Epithelial cell of esophagus (primary cell): ENCODE measurements around the gene GATAD2B.
"Not testable (repeated sequence)": the region's sequence is repeated elsewhere in the genome, so short reads cannot be mapped to it uniquely, and the experiment has no call there.

Source experiments
- DNase-seq: peaks from one replicate; pipeline ENCODE4 v3.0.0; 2010; ENCODE audit warnings: low read depth
- H3K4me3 ChIP-seq: 2 replicates; pipeline ENCODE4 v1.5.1; 2011; ENCODE audit warnings: mild to moderate bottlenecking, low read length, control low read depth
- CTCF ChIP-seq: IDR thresholded peaks from 2 replicates; pipeline ENCODE4 v1.5.1; 2011; ENCODE audit warnings: low read depth, mild to moderate bottlenecking, low read length, control low read depth, inconsistent platforms; ENCODE audit not compliant: insufficient read depth; ENCODE audit errors: missing control alignments

GATAD2B gene

DNA sequence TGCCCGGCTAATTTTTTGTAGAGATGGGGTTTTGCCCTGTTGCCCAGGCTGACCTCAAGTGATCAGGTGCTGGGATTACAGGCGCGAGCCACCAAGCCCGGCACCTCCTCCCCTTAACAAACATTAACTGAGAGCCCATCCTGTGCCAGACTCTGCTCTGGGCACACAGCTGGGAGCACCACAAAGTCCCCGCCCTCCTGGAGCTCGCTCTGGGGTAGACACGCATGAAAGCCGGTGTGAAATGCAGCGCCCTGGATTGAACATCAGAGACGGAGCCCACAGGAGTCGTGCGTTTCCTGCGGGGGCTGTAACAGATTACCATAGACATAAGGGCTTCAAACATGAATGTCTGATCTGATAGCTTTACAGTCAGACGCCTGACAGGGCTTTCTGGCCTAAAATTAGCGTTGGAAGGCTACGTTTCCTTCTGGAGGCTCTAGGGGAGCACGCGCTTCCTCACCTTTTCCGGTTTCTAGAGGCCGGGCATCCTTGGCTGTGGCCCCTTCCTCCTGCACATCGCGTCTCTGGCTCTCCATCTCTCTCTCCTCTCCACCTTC, 133.2 kb downstream of the GATAD2B start:
- no peak for TF ChIP-seq CTCF
- no peak overlapping the region for H3K4me3 ChIP-seq
- no peak for DNase-seq

GRCh38 chr1:153786038-153786790, 136.6 kb downstream of the GATAD2B start:
- H3K4me3 ChIP-seq, result no peak overlapping the region
- TF ChIP-seq CTCF, result no peak

GRCh38 chr1:153783233-153784190, 139.3 kb downstream of the GATAD2B start:
- TF ChIP-seq CTCF, result peak; percentile 27
- peak; percentile 90 for DNase-seq
- H3K4me3 ChIP-seq, result peak overlapping the region; percentile 70

More at GRCh38 chr1:153786038-153786790, 136.6 kb downstream of the GATAD2B start:
- DNase-seq, result no peak

DNA sequence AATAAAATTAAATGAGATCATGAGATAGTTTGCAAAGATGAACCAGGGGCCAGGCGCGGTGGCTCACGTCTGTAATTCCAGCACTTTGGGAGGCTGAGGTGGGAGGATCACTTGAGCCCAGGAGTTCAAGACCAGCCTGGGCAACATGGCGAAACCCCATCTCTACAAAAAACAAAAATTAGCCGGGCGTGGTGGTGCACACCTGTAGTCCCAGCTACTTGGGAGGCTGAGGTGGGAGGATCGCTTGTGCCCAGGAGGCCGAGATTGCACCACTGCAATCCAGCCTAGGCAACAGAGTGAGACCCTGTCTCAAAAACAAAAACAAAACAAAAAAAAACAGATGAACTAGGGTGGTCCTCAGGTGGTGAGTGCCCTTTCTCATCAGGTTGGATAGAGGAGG, 140.1 kb downstream of the GATAD2B start:
- not testable (repeated sequence) for DNase-seq, H3K4me3 ChIP-seq

DNA sequence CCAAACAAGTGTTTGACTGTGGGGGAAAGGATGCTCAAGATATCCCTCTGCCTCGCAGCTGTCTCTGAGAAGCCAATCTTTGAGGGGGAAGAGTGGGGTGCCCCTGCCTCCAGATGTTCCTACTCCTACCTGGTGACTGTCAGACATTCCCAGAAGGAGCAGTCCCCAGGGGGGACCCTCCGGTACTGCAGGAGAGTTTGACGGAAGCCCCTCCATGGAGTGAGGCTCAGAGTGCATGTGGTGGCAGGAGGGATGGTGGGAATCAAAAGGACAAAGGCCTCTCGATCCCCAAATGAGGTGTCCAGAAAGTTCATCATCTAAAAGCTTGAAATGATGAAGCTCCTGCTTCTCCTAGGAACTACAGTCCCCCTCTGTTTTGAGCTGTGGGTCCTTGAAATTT, 142.2 kb downstream of the GATAD2B start:
- no peak for TF ChIP-seq CTCF
- no peak for DNase-seq

GRCh38 chr1:153779781-153780541, 142.8 kb downstream of the GATAD2B start:
- no peak overlapping the region for H3K4me3 ChIP-seq
- no peak for DNase-seq
- TF ChIP-seq CTCF, result no peak

More for the DNA sequence above, 142.2 kb downstream of the GATAD2B start:
- no peak overlapping the region for H3K4me3 ChIP-seq
